GM12801 (cell line): ENCODE measurements around the gene NCOR2.

Experiments used
- CTCF ChIP-seq: IDR thresholded peaks from one replicate; pipeline ENCODE4 v1.5.1; 2011; ENCODE audit warnings: control low read depth; ENCODE audit not compliant: insufficient read length; ENCODE audit errors: extremely low read depth

Gene NCOR2

GRCh38 chr12:124566997-124567672 is at the start of gene NCOR2:
TSS of gene NCOR2 (minus strand) at chr12:124567612. CDS start at chr12:124495251, 72,361 bp downstream.
- TF ChIP-seq CTCF = no peak

GRCh38 chr12:124616394-124617221 is 49.2 kb upstream of the NCOR2 start:
- no peak for TF ChIP-seq CTCF

- no peak for TF ChIP-seq CTCF
These were observed 47.3 kb upstream of the NCOR2 start for GRCh38 chr12:124614512-124615292.

- no peak for TF ChIP-seq CTCF
These were observed 45.8 kb upstream of the NCOR2 start for GRCh38 chr12:124613151-124613585.

GRCh38 chr12:124612410-124612680 is 44.9 kb upstream of the NCOR2 start:
- TF ChIP-seq CTCF = no peak

DNA sequence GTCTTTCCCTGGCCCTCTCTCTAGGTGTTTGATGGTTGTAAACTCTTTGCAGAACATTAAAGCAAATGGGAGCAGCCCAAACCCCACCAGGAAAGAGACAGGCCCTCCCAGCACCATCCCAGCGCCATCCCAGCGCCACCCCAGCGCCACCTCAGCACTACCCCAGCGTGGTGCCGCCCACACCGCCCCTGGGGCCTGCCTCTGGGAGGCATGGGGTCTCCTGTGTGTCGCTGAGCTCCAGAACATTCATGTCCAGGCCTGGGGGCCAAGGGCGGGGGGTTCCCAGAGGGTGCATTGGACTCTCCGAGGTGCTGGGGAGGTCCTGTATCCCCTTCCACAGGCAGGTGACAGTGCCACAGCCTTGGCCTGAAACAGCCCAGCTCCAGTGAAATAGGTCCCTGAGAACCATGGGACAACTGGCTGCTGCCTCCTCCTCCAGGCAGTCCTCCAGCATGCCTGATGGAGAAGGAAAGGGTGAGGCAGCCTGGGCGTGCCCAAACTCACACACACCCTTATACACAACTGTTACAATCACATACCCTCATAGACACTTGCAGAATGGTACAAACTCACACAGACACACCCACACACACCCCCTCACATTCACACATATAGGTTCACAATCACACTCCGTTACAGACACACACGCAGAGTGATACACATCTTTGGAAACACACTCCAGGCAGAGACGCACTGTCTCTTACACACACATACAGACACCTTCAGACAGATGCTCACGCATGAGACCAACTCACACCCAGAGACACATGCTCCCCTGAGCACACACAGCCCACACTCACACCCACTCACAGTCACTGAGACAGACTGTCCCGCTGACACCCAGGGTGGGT is 44.4 kb upstream of the NCOR2 start:
- no peak for TF ChIP-seq CTCF
